Esophagus muscularis mucosa (tissue), 4 donors: ENCODE measurements around the gene ARID5B.

Experiments
- EP300 ChIP-seq: sonication (generic); formaldehyde crosslinking; IDR thresholded peaks from one replicate; pipeline ENCODE4 v1.6.1; 2017; ENCODE audit warnings: antibody characterized with exemption
- POLR2A ChIP-seq: fragments of 450-650 bp; IDR thresholded peaks from one replicate; pipeline ENCODE4 v1.6.1; 2017; ENCODE audit warnings: antibody characterized with exemption, moderate library complexity, mild to moderate bottlenecking, low read depth
- POLR2AphosphoS5 ChIP-seq, 2 donors: sonication (generic); formaldehyde crosslinking; IDR thresholded peaks; one replicate each; pipeline ENCODE4 v1.6.1; 2017; ENCODE audit warnings: antibody characterized with exemption in 2 of 2
- TF ChIP-seq, protein P1 (sequence below), 3 experiments: fragments of 200-600 bp in 2 of 3; fragments of 450-650 bp in 1 of 3; sonication (generic) in 2 of 3; IDR thresholded peaks; one replicate each; pipeline ENCODE4 v1.5.1; 2017 to 2019; ENCODE audit warnings: antibody characterized with exemption in 3 of 3, mild to moderate bottlenecking in 2 of 3, moderate library complexity in 1 of 3

- TF ChIP-seq, protein P1, sequence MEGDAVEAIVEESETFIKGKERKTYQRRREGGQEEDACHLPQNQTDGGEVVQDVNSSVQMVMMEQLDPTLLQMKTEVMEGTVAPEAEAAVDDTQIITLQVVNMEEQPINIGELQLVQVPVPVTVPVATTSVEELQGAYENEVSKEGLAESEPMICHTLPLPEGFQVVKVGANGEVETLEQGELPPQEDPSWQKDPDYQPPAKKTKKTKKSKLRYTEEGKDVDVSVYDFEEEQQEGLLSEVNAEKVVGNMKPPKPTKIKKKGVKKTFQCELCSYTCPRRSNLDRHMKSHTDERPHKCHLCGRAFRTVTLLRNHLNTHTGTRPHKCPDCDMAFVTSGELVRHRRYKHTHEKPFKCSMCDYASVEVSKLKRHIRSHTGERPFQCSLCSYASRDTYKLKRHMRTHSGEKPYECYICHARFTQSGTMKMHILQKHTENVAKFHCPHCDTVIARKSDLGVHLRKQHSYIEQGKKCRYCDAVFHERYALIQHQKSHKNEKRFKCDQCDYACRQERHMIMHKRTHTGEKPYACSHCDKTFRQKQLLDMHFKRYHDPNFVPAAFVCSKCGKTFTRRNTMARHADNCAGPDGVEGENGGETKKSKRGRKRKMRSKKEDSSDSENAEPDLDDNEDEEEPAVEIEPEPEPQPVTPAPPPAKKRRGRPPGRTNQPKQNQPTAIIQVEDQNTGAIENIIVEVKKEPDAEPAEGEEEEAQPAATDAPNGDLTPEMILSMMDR (IDR thresholded peaks at IDR 0.05) = no peak
- TF ChIP-seq POLR2A (no peak), POLR2AphosphoS5 (IDR thresholded peaks at IDR 0.05) (no peak), EP300 (no peak)
These were observed 5.0 kb downstream of the ARID5B start for GRCh38 chr10:61906562-61906901.
